ENCODE data around the gene AFF2. TPM values are rescaled to one million over a fixed set of nuclear protein-coding genes. Genes with fewer than 3 reads are reported as not detected.

The AFF2 gene
- total RNA-seq: 1 to 10 TPM in 1 of 4 donors, under 1 TPM in 3; 0.05 to 1.0 (median 0.23) TPM

DNA sequence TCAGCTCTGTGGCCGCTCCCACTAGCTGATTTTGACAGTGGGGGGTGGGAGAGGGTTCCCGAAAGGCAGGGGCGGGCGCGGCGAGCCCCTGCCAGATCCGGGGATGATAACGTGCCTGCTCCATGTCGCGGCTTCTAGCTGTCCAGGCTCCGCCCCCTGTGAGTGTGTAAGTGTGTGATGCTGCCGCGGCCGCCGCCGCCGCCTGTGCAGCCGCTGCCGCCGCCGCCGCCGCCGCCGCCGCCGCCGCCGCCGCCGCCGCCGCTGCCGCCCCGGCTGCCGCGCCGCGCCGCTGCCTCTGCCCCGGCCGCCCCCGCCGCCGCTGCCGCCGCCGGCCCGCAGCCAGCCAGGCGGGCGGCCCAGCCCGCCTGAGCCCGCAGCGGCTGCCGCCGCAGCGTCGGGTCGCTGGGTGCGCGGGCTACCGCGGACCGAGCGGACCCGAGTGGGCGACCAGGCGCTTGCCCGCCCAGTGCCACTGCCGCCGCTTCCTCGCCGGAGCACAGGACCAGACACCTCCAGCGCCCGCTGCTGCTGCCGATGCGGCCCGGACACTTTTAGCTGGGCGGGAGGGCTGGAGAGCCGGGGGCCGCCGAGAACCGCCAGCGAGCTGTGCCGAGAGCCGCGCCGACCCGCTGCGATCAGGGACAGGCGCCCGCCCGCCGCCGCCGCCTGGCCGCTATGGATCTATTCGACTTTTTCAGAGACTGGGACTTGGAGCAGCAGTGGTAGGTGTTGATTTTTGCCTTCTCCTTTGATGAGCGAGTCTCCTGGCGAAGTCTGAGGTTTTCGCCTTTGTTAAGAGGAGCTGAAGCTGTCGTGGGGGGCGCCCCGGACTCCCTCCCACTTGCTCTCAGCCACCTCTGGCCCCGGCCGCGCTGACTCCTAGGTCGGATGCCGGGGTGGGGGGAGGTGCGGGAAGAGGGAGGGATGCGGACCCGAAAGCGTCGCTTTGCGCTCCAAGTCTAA, at the start of gene AFF2:
Gene AFF2 (plus strand): TSS at position 195 of the 963 bp plus-strand sequence. CDS start 481 bp downstream, at position 676.
- in situ Hi-C loops (cut with MboI; ENCODE audit: low sequenced_read_pairs in 4 of 4) (no loop called here), intact Hi-C loops (cut with DNase I; ENCODE audit: low total_unique reads) (no loop called here)
- H3K4me3 ChIP-seq: peak within 1 kb of the TSS; percentile 35 to 43 (median 38)
- ATAC-seq (no peak), DNase-seq (no peak)
- H3K4me1 ChIP-seq: no peaks in the 10 kb centered on the region
- H3K9me3 ChIP-seq: no peaks in the 10 kb centered on the region
- H3K36me3 ChIP-seq: no peaks in the 10 kb centered on the region
- TF ChIP-seq, protein P1, sequence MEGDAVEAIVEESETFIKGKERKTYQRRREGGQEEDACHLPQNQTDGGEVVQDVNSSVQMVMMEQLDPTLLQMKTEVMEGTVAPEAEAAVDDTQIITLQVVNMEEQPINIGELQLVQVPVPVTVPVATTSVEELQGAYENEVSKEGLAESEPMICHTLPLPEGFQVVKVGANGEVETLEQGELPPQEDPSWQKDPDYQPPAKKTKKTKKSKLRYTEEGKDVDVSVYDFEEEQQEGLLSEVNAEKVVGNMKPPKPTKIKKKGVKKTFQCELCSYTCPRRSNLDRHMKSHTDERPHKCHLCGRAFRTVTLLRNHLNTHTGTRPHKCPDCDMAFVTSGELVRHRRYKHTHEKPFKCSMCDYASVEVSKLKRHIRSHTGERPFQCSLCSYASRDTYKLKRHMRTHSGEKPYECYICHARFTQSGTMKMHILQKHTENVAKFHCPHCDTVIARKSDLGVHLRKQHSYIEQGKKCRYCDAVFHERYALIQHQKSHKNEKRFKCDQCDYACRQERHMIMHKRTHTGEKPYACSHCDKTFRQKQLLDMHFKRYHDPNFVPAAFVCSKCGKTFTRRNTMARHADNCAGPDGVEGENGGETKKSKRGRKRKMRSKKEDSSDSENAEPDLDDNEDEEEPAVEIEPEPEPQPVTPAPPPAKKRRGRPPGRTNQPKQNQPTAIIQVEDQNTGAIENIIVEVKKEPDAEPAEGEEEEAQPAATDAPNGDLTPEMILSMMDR (IDR thresholded peaks at IDR 0.05 in 4 of 5, conservative IDR thresholded peaks at IDR 0.05 in 1 of 5): no peak
- TF ChIP-seq POLR2A (IDR thresholded peaks at IDR 0.05): no peak
- H3K27ac ChIP-seq: no peak within 1 kb of the TSS
- peaks cover 10 to 42% (median 35%) of the 10 kb centered on the region in 3 donors for H3K27me3 ChIP-seq

DNA sequence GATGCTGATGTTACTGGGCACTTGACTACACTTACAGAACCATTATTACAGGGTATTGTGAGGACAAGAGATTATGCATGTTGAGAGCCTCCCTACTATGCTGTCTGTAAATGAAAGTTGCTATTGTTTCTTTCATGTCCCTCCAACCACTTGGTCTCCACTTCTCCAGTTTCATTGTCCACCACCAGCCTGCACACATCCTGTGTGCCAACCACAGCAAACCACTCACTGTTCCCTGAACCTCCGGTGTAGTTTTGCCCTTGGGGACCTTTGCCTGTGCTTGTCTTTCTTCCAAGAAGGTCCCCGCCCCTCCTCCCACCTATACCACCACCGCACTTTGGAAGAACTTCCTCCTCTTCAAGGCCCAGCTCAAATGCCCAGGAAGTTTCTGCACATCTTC, 43.1 kb upstream of the AFF2 start:
- no peaks in the 10 kb centered on the region for H3K36me3 ChIP-seq
- no peak for DNase-seq
- ATAC-seq: no peak
- intact Hi-C loops (cut with DNase I; ENCODE audit: low total_unique reads): no loop called here
- no peak overlapping the region for H3K27ac ChIP-seq
- TF ChIP-seq POLR2A (IDR thresholded peaks at IDR 0.05): no peak
- TF ChIP-seq, protein P1 (IDR thresholded peaks at IDR 0.05 in 4 of 5, conservative IDR thresholded peaks at IDR 0.05 in 1 of 5): no peak
- in situ Hi-C loops (cut with MboI; ENCODE audit: low sequenced_read_pairs in 4 of 4): no loop called here
- no peaks in the 10 kb centered on the region for H3K4me1 ChIP-seq
- no peaks in the 10 kb centered on the region for H3K9me3 ChIP-seq
- no peaks in the 10 kb centered on the region for H3K27me3 ChIP-seq
- H3K4me3 ChIP-seq: no peak overlapping the region

DNA sequence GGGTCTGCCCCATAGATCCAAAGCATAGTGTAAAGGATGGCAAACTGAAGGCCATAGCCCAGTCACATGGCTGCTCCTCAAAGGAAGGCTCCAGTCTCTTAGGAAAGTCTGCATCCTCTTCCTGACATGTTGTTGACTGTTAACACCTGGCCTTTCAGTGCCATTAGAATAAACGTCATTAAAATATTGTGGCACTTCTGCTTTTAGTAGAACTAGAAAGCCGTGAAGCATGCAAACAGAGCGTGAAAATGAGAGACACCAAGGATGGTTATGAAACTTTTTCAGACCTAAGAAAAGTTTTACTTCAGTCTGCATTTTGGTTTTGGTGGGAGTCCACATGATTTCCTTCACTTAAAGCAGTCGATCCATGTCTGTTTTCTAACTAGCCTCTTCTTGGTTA, 41.1 kb upstream of the AFF2 start:
- intact Hi-C loops (cut with DNase I; ENCODE audit: low total_unique reads) (no loop called here), in situ Hi-C loops (cut with MboI; ENCODE audit: low sequenced_read_pairs in 4 of 4) (no loop called here)
- Histone ChIP-seq H3K36me3 (no peaks in the 10 kb centered on the region), H3K27ac (no peak overlapping the region), H3K4me3 (no peak overlapping the region), H3K4me1 (no peaks in the 10 kb centered on the region), H3K27me3 (no peaks in the 10 kb centered on the region), H3K9me3 (no peaks in the 10 kb centered on the region)
- TF ChIP-seq, protein P1 (IDR thresholded peaks at IDR 0.05 in 4 of 5, conservative IDR thresholded peaks at IDR 0.05 in 1 of 5): no peak
- no peak for TF ChIP-seq POLR2A (IDR thresholded peaks at IDR 0.05)
- DNase-seq (no peak), ATAC-seq (no peak)

DNA sequence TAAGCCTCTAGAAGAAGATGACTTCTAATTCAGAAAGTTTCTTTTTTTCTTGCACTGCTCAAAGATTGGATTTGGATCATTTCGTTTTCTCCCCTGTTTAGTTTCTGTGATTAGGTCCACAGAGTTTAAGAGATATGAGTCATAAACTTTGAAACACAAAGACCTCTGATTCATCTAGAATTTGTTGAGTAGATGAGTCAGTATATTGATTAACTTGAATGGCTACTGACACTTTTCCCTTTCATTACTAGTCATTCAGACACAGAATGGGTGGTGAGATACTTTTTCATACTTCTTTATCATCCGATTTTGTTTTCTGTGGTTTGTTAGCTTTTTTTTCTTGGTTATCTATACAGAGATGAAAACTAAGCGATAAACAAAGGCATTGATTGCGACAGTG, 34.1 kb upstream of the AFF2 start:
- H3K9me3 ChIP-seq: no peaks in the 10 kb centered on the region
- H3K4me1 ChIP-seq: no peaks in the 10 kb centered on the region
- in situ Hi-C loops (cut with MboI; ENCODE audit: low sequenced_read_pairs in 4 of 4): no loop called here

More for the DNA sequence above, 34.1 kb upstream of the AFF2 start:
- no peak overlapping the region for H3K4me3 ChIP-seq
- H3K27ac ChIP-seq: no peak overlapping the region
- no peak for TF ChIP-seq POLR2A (IDR thresholded peaks at IDR 0.05)
- TF ChIP-seq, protein P1 (IDR thresholded peaks at IDR 0.05 in 4 of 5, conservative IDR thresholded peaks at IDR 0.05 in 1 of 5): no peak
- H3K27me3 ChIP-seq: no peaks in the 10 kb centered on the region
- intact Hi-C loops (cut with DNase I; ENCODE audit: low total_unique reads): no loop called here
- DNase-seq (no peak), ATAC-seq (no peak)
- H3K36me3 ChIP-seq: no peaks in the 10 kb centered on the region
